Endothelial cell of umbilical vein (primary cell): Measurements from ENCODE around the gene TNFSF10. TPM values are rescaled to one million over a fixed set of nuclear protein-coding genes. Genes with fewer than 3 reads are reported as not detected.

Experiments
- BruUV-seq: library from RNA; stranded (reverse); fragments of 400-500 nt; replicated peaks from 2 replicates; lab custom pipeline; 2021; lab: Mats Ljungman, UMichigan
- CTCF ChIA-PET: fragments of 300-600, 350-600 bp; sonication (Branson Sonifier 250); formaldehyde crosslinking; loops from one replicate; lab custom pipeline; 2021; ENCODE audit warnings: antibody characterized with exemption, inconsistent platforms; lab: Charles Lee
- POLR2A ChIA-PET: fragments of 300-600, 350-600 bp; sonication (Branson Sonifier 250); formaldehyde crosslinking; loops from one replicate; lab custom pipeline; 2021; ENCODE audit warnings: antibody characterized with exemption, inconsistent platforms; lab: Charles Lee
- DNase-seq: peaks from one replicate; pipeline ENCODE4 v3.0.0-alpha.2; 2011; ENCODE audit warnings: low read depth, low spot score
- FAIRE-seq: peaks from 2 replicates; lab custom pipeline; 2011; peaks lifted over from hg19 to GRCh38; lab: Jason Lieb, UNC
- H2AFZ ChIP-seq: 2 replicates; pipeline ENCODE4 v1.6.0; 2012; ENCODE audit warnings: low read depth, low read length, control low read depth, inconsistent platforms
- H3K27ac ChIP-seq: 2 replicates; pipeline ENCODE4 v1.5.1; 2011; ENCODE audit warnings: low read depth, mild to moderate bottlenecking, control low read depth, low read length, moderate library complexity; ENCODE audit not compliant: insufficient read depth
- H3K27me3 ChIP-seq, 2 experiments: 2 replicates each; pipeline versions ENCODE4 v1.6.0 to v1.6.1; 2011; ENCODE audit warnings: low read length in 2 of 2, mixed read lengths in 1 of 2; ENCODE audit not compliant: control insufficient read depth in 2 of 2, insufficient read depth in 2 of 2
- H3K36me3 ChIP-seq, 2 experiments: 2 replicates in 1 of 2; 3 replicates in 1 of 2; pipeline ENCODE4 v1.5.1; 2011; ENCODE audit warnings: low read length in 2 of 2, mild to moderate bottlenecking in 1 of 2, moderate library complexity in 1 of 2; ENCODE audit not compliant: control insufficient read depth in 2 of 2, insufficient read depth in 2 of 2; ENCODE audit errors: extremely low read depth in 1 of 2
- H3K4me1 ChIP-seq: 3 replicates; pipeline ENCODE4 v1.5.1; 2011; ENCODE audit warnings: mild to moderate bottlenecking, low read length; ENCODE audit not compliant: control insufficient read depth, insufficient read depth; ENCODE audit errors: extremely low read depth
- H3K4me2 ChIP-seq: 2 replicates; pipeline ENCODE4 v1.6.1; 2011; ENCODE audit warnings: low read length, control low read depth, mixed read lengths; ENCODE audit not compliant: insufficient read depth
- H3K4me3 ChIP-seq, 3 experiments: fragments of 200-600 bp in 1 of 3; sonication (generic), shearing (Covaris generic) in 1 of 3; replicated peaks in 1 of 3; 2 replicates each; pipeline ENCODE4 v1.5.1; 2011 to 2016; ENCODE audit warnings: control low read depth in 3 of 3, low read length in 3 of 3, mild to moderate bottlenecking in 2 of 3, inconsistent platforms in 1 of 3, low read depth in 1 of 3, moderate library complexity in 1 of 3; ENCODE audit not compliant: insufficient read depth in 1 of 3
- H3K79me2 ChIP-seq: 2 replicates; pipeline ENCODE4 v1.6.0; 2012; ENCODE audit warnings: low read length, inconsistent platforms; ENCODE audit not compliant: control insufficient read depth, insufficient read depth
- H3K9ac ChIP-seq: replicated peaks from 2 replicates; pipeline ENCODE3; 2011; ENCODE audit warnings: low read length, control low read depth; ENCODE audit not compliant: insufficient read depth; ENCODE audit errors: extremely low read depth
- H3K9me1 ChIP-seq: replicated peaks from 3 replicates; pipeline ENCODE4 v1.6.0; 2011; ENCODE audit warnings: mild to moderate bottlenecking, low read length; ENCODE audit not compliant: control insufficient read depth, insufficient read depth; ENCODE audit errors: extremely low read depth
- H3K9me3 ChIP-seq: replicated peaks from 2 replicates; pipeline ENCODE4 v1.5.1; 2012; ENCODE audit warnings: low read length, inconsistent platforms; ENCODE audit not compliant: control insufficient read depth, insufficient read depth
- H4K20me1 ChIP-seq: replicated peaks from 2 replicates; pipeline ENCODE3; 2011; ENCODE audit warnings: mild to moderate bottlenecking, low read length; ENCODE audit not compliant: control insufficient read depth, insufficient read depth; ENCODE audit errors: extremely low read depth
- EZH2 ChIP-seq: IDR thresholded peaks from 2 replicates; pipeline ENCODE4 v1.6.1; 2012; ENCODE audit warnings: borderline replicate concordance, low read depth, mild to moderate bottlenecking, moderate library complexity, low read length, inconsistent platforms; ENCODE audit not compliant: severe bottlenecking
- FOS ChIP-seq: IDR thresholded peaks from 2 replicates; pipeline ENCODE4 v1.6.1; 2011; ENCODE audit warnings: mild to moderate bottlenecking, low read length, moderate library complexity, borderline replicate concordance; ENCODE audit not compliant: insufficient read depth
- GATA2 ChIP-seq: IDR thresholded peaks from 2 replicates; pipeline ENCODE4 v1.7.0; 2011; ENCODE audit warnings: low read depth, mild to moderate bottlenecking, moderate library complexity, mixed read lengths, low read length; ENCODE audit not compliant: insufficient read length, insufficient read depth
- JUN ChIP-seq: IDR thresholded peaks from 2 replicates; pipeline ENCODE4 v1.6.1; 2011; ENCODE audit warnings: borderline replicate concordance, low read depth; ENCODE audit not compliant: insufficient read length, insufficient read depth
- MYC ChIP-seq: IDR thresholded peaks from one replicate; pipeline ENCODE4 v1.6.1; 2011; ENCODE audit warnings: mild to moderate bottlenecking, low read depth, low read length
- POLR2A ChIP-seq: IDR thresholded peaks from 2 replicates; pipeline ENCODE4 v1.6.1; 2012; ENCODE audit warnings: low read depth, mild to moderate bottlenecking, control low read depth, low read length
- POLR2AphosphoS5 ChIP-seq: IDR thresholded peaks from 2 replicates; pipeline ENCODE4 v1.6.1; 2012; ENCODE audit warnings: low read depth, mild to moderate bottlenecking, control low read depth, low read length, moderate library complexity; ENCODE audit not compliant: insufficient read depth
- dilution Hi-C: fragments of 300-500 bp; cut with MboI; formaldehyde crosslinking; loops from one replicate; pipeline ENCODE4 v1.15.0; 2019; ENCODE audit warnings: low sequenced_read_pairs; ENCODE audit not compliant: extremely low pct_ligation_motif_present
- intact Hi-C: fragments of 100-400 bp; cut with micrococcal nuclease; formaldehyde crosslinking; loops from one replicate; pipeline ENCODE4 v1.10.0; 2022
- polyA plus RNA-seq, 4 experiments: library from polyadenylated mRNA; depleted of rRNA in 3 of 4; stranded (reverse) in 3 of 4; unstranded in 1 of 4; fragments of >200 nt; gene quantifications; 2 replicates each; pipeline versions ENCODE4 v1.2.1 to v1.2.3, GENCODE V29; 2011 to 2012; ENCODE audit warnings: missing spikeins in 1 of 4
- total RNA-seq: library from RNA; stranded (reverse); gene quantifications from 2 replicates; pipeline ENCODE4 v1.2.3, GENCODE V29; 2021
- TF ChIP-seq, protein P1 (sequence below): IDR thresholded peaks from 2 replicates; pipeline ENCODE4 v1.6.1; 2011; ENCODE audit not compliant: insufficient read depth, insufficient read length
- TF ChIP-seq, protein P2 (sequence below), 2 donors: IDR thresholded peaks; 1 replicate in 1 of 2; 2 replicates in 1 of 2; pipeline ENCODE4 v1.5.1; 2011; ENCODE audit warnings: low read length in 2 of 2, mild to moderate bottlenecking in 2 of 2, moderate library complexity in 2 of 2, control low read depth in 1 of 2, inconsistent platforms in 1 of 2, low read depth in 1 of 2; ENCODE audit not compliant: insufficient read depth in 1 of 2; ENCODE audit errors: extremely low read depth in 1 of 2

The TNFSF10 gene
- total and polyA plus RNA-seq, 2 donors (not counting 3 experiments of a cell fraction or from before 2014, with no cell fraction given), result 31.2 to 55.0 TPM

DNA sequence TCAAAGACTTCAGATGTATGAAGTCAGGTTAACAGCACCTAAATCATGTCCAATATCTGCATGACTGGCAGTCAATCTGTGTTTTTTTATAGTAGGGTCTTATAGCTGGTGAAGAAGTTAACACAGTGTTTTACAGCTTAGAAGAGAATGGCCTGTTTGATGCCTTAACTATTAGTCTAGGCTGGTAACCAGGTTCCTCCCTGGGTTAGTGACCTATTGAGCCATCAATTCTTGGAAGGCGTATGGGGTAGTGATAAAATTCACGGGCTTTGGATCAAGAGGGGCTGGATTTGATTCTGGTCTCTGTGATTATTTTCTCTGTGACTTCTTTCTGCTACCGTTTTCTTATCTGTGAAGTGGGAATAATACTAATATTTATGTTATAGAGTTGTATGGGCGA, 16.0 kb upstream of the TNFSF10 start:
- CTCF ChIA-PET, result interaction anchor here (0.6 to 1.3 kb wide), 6 partner anchors 52 to 85 kb away, joined by 3 to 5 read pairs (median 3); no protein-coding TSS in a partner anchor
- TF ChIP-seq, protein P1, sequence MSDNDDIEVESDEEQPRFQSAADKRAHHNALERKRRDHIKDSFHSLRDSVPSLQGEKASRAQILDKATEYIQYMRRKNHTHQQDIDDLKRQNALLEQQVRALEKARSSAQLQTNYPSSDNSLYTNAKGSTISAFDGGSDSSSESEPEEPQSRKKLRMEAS, result no peak
- TF ChIP-seq FOS, result no peak
- TF ChIP-seq POLR2A, result no peak
- no peak for TF ChIP-seq MYC
- TF ChIP-seq, protein P2, sequence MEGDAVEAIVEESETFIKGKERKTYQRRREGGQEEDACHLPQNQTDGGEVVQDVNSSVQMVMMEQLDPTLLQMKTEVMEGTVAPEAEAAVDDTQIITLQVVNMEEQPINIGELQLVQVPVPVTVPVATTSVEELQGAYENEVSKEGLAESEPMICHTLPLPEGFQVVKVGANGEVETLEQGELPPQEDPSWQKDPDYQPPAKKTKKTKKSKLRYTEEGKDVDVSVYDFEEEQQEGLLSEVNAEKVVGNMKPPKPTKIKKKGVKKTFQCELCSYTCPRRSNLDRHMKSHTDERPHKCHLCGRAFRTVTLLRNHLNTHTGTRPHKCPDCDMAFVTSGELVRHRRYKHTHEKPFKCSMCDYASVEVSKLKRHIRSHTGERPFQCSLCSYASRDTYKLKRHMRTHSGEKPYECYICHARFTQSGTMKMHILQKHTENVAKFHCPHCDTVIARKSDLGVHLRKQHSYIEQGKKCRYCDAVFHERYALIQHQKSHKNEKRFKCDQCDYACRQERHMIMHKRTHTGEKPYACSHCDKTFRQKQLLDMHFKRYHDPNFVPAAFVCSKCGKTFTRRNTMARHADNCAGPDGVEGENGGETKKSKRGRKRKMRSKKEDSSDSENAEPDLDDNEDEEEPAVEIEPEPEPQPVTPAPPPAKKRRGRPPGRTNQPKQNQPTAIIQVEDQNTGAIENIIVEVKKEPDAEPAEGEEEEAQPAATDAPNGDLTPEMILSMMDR (IDR thresholded peaks at IDR 0.05; ENCODE audit: extremely low read depth in 1 of 2, insufficient read depth in 1 of 2, low read depth in 1 of 2, low read length in 2 of 2), result no peak
- TF ChIP-seq POLR2AphosphoS5, result no peak
- TF ChIP-seq JUN, result no peak
- TF ChIP-seq GATA2, result no peak
- TF ChIP-seq EZH2, result no peak

More for the DNA sequence above, 16.0 kb upstream of the TNFSF10 start:
- Histone ChIP-seq H3K4me1 (peaks cover 14% of the 10 kb centered on the region), H3K9me3 (no peaks in the 10 kb centered on the region), H3K79me2 (no peaks in the 10 kb centered on the region), H3K36me3 (no peaks in the 10 kb centered on the region), H3K27me3 (no peaks in the 10 kb centered on the region), H3K9me1 (no peaks in the 10 kb centered on the region), H3K27ac (no peak overlapping the region), H3K4me2 (no peak overlapping the region), H3K9ac (no peak overlapping the region), H4K20me1 (no peaks in the 10 kb centered on the region), H2AFZ (no peak overlapping the region), H3K4me3 (no peak overlapping the region)
- dilution Hi-C loops, result no loop called here
- POLR2A ChIA-PET, result no interaction called here
- DNase-seq (no peak), FAIRE-seq (no peak)
- intact Hi-C loops, result loop anchor here (2.0 kb wide), 1 partner anchor 16 kb away; the partner anchor contains the start of gene TNFSF10
- no TSS peak for BruUV-seq
